Stimulated activated CD8-positive, alpha-beta memory T cell treated with anti-CD3 and anti-CD28 coated beads, Interleukin-12 subunit alpha, Interleukin-12 subunit beta, amount 100 ng/mL, for 1 hour (primary cell): ENCODE measurements around the gene CCDC169.

Experiments used
- DNase-seq: peaks from one replicate; pipeline ENCODE4 v3.0.0-alpha.2; 2020; ENCODE audit warnings: low read depth

CCDC169 gene

GRCh38 chr13:36244073-36244472 is 53.5 kb downstream of the CCDC169 start:
- no peak for DNase-seq

GRCh38 chr13:36242761-36243160 is 54.9 kb downstream of the CCDC169 start:
- DNase-seq = no peak

DNA sequence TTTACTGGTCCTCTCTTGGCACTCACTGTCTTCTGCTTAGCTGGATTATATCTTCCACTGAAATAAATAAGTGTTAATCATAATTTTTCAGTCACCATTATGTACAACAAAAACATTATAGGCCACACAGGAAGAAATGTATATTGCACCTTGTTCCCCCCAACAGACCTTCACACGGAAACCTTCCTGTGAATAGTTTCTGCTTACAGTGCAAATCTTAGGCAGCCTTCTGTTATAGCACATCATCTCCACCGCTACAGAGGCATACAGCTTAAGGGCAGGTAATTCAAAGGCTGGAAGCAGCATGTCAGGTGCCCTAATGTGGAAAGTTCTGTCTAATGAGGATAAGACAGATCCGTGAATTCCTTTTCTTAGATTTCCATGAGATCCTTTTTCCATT is 66.4 kb downstream of the CCDC169 start:
- no peak for DNase-seq

- DNase-seq = no peak
Observed at GRCh38 chr13:36224730-36225129, 72.9 kb downstream of the CCDC169 start.

DNA sequence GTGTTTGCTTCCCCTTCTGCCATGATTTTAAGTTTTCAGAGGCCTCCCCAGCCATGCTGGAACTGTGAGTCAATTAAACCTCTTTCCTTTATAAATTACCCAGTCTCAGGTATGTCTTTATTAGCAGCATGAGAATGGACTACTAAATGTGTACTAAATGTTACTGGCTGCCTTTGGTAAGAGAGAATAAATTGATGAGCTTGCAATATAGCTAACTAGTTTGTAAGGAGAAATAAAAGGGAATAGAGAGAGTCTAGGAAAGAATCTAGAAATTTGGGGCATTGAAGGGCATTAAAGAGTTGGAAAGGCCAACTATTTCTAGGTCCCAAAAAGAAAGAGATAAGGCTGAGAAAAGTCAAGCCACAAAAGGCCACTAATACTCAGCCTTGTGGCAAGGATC is 77.7 kb downstream of the CCDC169 start:
- DNase-seq = no peak

GRCh38 chr13:36217456-36217855 is 80.2 kb downstream of the CCDC169 start:
- no peak for DNase-seq

DNA sequence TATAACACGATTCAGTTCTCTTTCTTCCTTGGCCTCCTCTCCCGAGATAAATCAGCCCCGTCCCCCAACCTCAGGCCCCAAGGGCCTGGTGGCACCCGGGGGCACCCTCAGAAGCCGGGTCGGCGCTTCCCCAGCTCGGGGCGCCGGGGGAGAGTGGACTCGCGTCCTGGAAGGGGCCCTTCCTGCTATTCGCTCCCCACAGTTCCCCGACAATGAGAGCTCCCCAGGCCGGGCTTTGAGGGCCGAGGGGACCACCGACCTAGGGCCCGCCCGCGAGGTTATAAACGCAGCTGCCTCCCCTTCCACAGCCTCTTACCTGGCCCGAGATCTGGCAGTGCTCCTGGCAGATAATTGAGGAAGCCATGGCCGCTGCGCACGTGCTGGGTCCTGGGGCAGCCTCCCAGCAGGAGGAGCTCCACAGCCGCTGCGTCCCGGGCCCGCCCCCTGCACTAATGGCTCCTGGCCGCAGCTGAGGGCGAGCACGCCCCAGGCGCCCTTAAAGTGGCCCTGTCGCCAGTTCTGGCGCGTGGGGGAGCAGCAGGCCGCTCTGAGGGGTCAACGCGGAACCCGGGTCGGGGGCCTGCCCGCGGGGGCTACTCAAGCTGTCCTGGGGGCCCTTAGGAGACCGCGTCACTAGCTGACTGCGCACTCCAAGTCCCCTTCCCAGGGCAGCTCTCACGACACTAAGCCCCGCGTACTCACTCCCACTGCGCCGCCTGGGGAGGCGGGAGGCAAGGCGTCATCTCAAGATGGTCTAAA is 83.3 kb downstream of the CCDC169 start, which contains the start of gene SOHLH2:
TSS of gene SOHLH2 (minus strand) at position 394 of the 759 bp plus-strand sequence. CDS start at position 364, 30 bp downstream.
- DNase-seq = no peak

GRCh38 chr13:36212789-36213188 is 84.8 kb downstream of the CCDC169 start:
- no peak for DNase-seq

DNA sequence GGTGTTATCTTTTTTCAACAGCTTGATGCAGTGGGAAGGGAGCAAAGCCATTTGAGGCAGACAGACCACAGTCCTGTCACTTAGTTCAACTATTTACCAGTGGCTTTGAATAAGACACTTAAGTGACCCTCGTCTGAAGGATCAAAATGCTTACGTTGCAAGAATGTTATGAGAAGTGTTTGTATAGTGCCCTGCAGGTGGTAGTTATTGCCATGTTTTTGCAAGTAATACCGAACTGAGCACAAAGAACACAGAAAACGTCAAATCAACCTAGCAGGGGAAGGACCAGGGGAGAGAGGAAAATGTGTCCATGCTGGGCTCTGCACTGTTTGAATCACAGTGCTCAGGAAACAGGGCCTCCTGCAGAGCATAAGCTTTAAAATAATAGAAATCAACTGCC is 86.0 kb downstream of the CCDC169 start:
- DNase-seq = no peak

- DNase-seq = no peak
Observed at GRCh38 chr13:36210738-36211137, 86.9 kb downstream of the CCDC169 start.

GRCh38 chr13:36207672-36208071 is 89.9 kb downstream of the CCDC169 start:
- DNase-seq = no peak

DNA sequence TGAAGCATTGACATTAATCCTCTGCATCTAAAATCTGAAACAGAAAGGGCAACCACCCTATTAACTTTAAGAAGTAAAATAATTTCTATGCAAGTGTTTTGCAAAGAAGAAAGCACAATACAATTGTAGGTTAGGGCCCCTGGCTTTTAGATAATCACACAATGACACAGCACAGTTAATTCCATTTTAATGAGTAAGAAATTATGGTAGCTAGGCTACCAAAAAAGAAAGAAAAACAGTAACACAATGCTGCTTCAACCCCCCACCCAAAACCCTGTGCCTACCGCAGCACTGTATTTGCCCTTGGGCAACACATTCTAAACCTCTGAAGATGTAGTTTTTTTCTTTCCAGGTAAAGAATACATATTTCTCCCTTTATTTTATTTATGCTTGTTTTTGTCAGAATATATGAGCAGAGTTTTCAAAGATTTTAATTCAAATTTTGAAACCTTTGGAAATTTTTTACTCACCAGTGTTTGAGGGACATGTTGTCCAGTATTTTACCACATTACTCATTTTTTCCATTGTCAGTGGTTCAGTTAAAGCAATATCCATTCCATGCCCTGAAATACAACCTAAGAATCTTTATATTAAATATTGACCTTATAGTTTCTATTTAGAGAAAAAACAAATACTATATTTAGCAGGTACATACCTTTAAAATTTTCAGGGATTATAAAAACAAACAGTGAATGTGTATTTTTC is 104.3 kb downstream of the CCDC169 start:
- DNase-seq = no peak

GRCh38 chr13:36192166-36192565 is 105.4 kb downstream of the CCDC169 start:
- DNase-seq = no peak

- DNase-seq = no peak
Observed at GRCh38 chr13:36190771-36191170, 106.8 kb downstream of the CCDC169 start.

GRCh38 chr13:36188441-36188840 is 109.2 kb downstream of the CCDC169 start:
- no peak for DNase-seq

DNA sequence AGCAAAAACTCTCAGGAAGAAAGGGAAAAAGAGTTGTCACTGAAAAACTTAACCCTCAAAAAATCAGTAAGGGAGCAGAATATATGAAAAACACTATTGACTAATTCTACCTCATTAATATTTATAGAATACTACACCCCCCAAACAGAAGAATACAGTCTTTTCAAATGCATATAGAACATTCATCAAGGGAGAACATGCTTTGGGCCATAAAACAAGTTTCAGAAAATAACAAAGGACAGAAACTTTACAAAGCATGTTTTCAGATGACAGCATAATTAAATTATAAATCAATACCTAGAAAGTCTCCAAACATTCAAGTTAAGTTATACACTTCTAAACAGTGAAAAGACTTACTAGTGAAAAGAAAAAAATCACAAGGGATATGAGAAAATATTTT is 113.7 kb downstream of the CCDC169 start:
- DNase-seq = no peak
